ENCODE results near the gene C15orf61.

The C15orf61 gene

DNA sequence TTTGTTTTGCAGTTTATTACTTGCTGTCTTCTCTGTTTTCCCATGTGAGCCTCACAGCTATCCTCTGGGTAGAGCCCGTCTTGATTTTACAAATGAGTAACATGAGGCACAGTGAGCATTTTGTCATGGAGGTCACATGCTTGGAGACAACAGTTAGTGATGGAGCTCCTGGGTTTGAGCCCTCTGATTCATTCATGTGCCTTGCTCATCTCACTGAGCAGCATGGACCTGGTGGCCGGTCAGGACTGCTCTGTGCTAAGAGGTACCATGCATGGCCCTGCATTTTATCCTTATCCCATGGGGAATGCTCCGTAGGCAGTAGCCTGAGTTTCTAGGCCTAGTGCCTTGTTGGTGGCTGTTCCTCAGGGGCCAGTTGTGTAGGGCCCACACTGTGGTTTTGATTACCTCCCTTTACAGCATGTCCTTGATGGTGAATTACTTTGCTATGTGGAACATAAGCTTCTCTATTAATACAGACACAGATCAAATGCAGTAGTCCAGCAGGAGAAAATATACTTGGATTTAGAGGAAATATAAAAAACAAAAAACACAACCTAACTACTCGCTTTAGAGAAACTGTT lies 57.2 kb downstream of the C15orf61 start:
- Histone ChIP-seq H2BK12ac (ENCODE audit: low read length in 2 of 2) (no peak overlapping the region), H3K4ac (ENCODE audit: low read depth in 1 of 2, low read length in 2 of 2) (no peak overlapping the region), H2BK120ac (ENCODE audit: low read depth, low read length) (no peak overlapping the region), H3K27ac (ENCODE audit: low read length, poor library complexity, severe bottlenecking) (no peak overlapping the region), H3K4me3 (ENCODE audit: insufficient read depth in 1 of 2, low read depth in 1 of 2, low read length in 2 of 2) (no peak overlapping the region), H3K27me3 (ENCODE audit: control insufficient read depth in 1 of 2, insufficient read depth in 1 of 2, low read length in 2 of 2) (no peaks in the 10 kb centered on the region), H2BK5ac (ENCODE audit: low read depth, low read length, poor library complexity, severe bottlenecking) (no peak overlapping the region), H3K36me3 (ENCODE audit: control insufficient read depth in 1 of 2, insufficient read depth in 2 of 2, low read depth in 1 of 2, low read length in 2 of 2) (no peaks in the 10 kb centered on the region), H3K18ac (ENCODE audit: low read depth in 1 of 2, low read length in 2 of 2) (no peak overlapping the region), H3K23ac (ENCODE audit: low read length in 2 of 2) (no peak overlapping the region), H3K4me1 (ENCODE audit: control insufficient read depth, insufficient read depth, low read depth, low read length) (no peaks in the 10 kb centered on the region), H3K9me3 (ENCODE audit: control insufficient read depth, low read length) (no peaks in the 10 kb centered on the region), H2AFZ (ENCODE audit: low read depth, low read length) (no peak overlapping the region), H3K14ac (ENCODE audit: low read length in 2 of 2) (no peak overlapping the region), H3K79me1 (replicated peaks; ENCODE audit: low read length, poor library complexity, severe bottlenecking) (peaks cover 3% of the 10 kb centered on the region), H4K91ac (ENCODE audit: low read length) (no peak overlapping the region), H2AK5ac (ENCODE audit: low read length, severe bottlenecking) (no peak overlapping the region), H2BK15ac (ENCODE audit: low read depth, poor library complexity, severe bottlenecking) (no peak overlapping the region), H3K9ac (ENCODE audit: low read length) (no peak overlapping the region), H4K8ac (ENCODE audit: low read length) (no peak overlapping the region), H3K4me2 (ENCODE audit: low read length, poor library complexity, severe bottlenecking) (no peak overlapping the region)
- 81% methylated on average over 4 of the region's 4 CpGs for WGBS
- DNase-seq: no peak

DNA sequence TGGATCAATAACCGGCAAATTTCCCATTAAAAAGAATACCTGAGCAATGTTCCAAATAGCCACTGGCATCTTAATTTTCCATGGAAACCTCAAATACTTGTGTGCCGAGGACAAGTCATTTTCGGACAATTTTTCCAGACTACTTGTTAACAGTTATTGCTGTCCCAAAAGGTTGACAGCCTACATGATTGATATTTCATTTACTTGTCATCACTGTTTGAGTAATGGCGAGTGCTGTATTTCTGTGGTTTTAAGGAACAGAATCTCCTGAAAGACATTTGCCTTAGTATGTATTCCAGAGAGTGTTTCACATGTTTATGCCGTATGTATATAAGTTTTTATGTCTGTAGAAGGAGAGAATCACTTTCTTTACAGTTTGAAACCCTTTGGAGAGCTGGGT lies 58.2 kb downstream of the C15orf61 start:
- Histone ChIP-seq H4K91ac (ENCODE audit: low read length) (no peak overlapping the region), H3K9ac (ENCODE audit: low read length) (no peak overlapping the region), H3K14ac (ENCODE audit: low read length in 2 of 2) (no peak overlapping the region), H3K4me1 (ENCODE audit: control insufficient read depth, insufficient read depth, low read depth, low read length) (peaks cover 3% of the 10 kb centered on the region), H2BK5ac (ENCODE audit: low read depth, low read length, poor library complexity, severe bottlenecking) (no peak overlapping the region), H4K8ac (ENCODE audit: low read length) (no peak overlapping the region), H2BK12ac (ENCODE audit: low read length in 2 of 2) (no peak overlapping the region), H3K4me3 (ENCODE audit: insufficient read depth in 1 of 2, low read depth in 1 of 2, low read length in 2 of 2) (no peak overlapping the region), H2AFZ (ENCODE audit: low read depth, low read length) (no peak overlapping the region), H3K27me3 (ENCODE audit: control insufficient read depth in 1 of 2, insufficient read depth in 1 of 2, low read length in 2 of 2) (no peaks in the 10 kb centered on the region), H2BK15ac (ENCODE audit: low read depth, poor library complexity, severe bottlenecking) (no peak overlapping the region), H3K79me1 (replicated peaks; ENCODE audit: low read length, poor library complexity, severe bottlenecking) (peaks cover 3% of the 10 kb centered on the region), H2BK120ac (ENCODE audit: low read depth, low read length) (no peak overlapping the region), H3K4ac (ENCODE audit: low read depth in 1 of 2, low read length in 2 of 2) (no peak overlapping the region), H3K9me3 (ENCODE audit: control insufficient read depth, low read length) (no peaks in the 10 kb centered on the region), H3K23ac (ENCODE audit: low read length in 2 of 2) (no peak overlapping the region), H3K18ac (ENCODE audit: low read depth in 1 of 2, low read length in 2 of 2) (no peak overlapping the region), H3K4me2 (ENCODE audit: low read length, poor library complexity, severe bottlenecking) (no peak overlapping the region), H3K36me3 (ENCODE audit: control insufficient read depth in 1 of 2, insufficient read depth in 2 of 2, low read depth in 1 of 2, low read length in 2 of 2) (no peaks in the 10 kb centered on the region), H3K27ac (ENCODE audit: low read length, poor library complexity, severe bottlenecking) (no peak overlapping the region), H2AK5ac (ENCODE audit: low read length, severe bottlenecking) (no peak overlapping the region)
- no peak for DNase-seq
- 88% methylated on average over 4 of the region's 5 CpGs for WGBS
